ENCODE data around the gene CFAP157. TPM values are rescaled to one million over a fixed set of nuclear protein-coding genes. Genes with fewer than 3 reads are reported as not detected.
"Not testable (repeated sequence)": the region's sequence is repeated elsewhere in the genome, so short reads cannot be mapped to it uniquely, and the experiment has no call there.

The CFAP157 gene
- total RNA-seq, 4 donors from 2014 or later = 0.24 to 1.0 TPM; not detected in 2

DNA sequence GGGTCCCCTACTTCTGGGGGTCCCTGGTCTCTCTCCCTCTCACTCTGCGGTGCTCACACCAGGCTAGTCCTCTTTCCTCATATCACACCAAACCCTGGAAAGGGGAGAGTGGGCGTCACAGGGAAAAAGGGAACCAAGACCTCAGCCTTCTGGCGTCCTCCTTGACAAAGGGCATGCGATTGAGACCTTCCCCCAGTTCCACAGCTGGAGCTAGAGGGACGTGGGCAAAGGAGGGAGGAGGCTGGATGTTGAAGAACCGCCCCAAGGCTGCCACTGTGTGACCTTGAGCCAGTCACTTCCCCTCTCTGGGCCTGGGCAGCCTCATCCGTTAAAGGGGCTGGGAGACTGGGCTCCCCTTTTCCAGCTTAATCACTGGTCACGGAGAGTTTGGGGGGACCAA, 46.8 kb downstream of the CFAP157 start:
- TF ChIP-seq, protein P1, sequence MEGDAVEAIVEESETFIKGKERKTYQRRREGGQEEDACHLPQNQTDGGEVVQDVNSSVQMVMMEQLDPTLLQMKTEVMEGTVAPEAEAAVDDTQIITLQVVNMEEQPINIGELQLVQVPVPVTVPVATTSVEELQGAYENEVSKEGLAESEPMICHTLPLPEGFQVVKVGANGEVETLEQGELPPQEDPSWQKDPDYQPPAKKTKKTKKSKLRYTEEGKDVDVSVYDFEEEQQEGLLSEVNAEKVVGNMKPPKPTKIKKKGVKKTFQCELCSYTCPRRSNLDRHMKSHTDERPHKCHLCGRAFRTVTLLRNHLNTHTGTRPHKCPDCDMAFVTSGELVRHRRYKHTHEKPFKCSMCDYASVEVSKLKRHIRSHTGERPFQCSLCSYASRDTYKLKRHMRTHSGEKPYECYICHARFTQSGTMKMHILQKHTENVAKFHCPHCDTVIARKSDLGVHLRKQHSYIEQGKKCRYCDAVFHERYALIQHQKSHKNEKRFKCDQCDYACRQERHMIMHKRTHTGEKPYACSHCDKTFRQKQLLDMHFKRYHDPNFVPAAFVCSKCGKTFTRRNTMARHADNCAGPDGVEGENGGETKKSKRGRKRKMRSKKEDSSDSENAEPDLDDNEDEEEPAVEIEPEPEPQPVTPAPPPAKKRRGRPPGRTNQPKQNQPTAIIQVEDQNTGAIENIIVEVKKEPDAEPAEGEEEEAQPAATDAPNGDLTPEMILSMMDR (IDR thresholded peaks at IDR 0.05) = no peak
- DNase-seq (ENCODE audit: low spot score) = no peak
- ATAC-seq (ENCODE audit: low FRiP score) = no peak

- TF ChIP-seq, protein P1 (IDR thresholded peaks at IDR 0.05) = no peak
- DNase-seq (ENCODE audit: low spot score) = no peak
- ATAC-seq (ENCODE audit: low FRiP score) = no peak
Measured at GRCh38 chr9:127754099-127755060, 47.6 kb downstream of the CFAP157 start.

GRCh38 chr9:127755061-127756060, 48.6 kb downstream of the CFAP157 start:
- DNase-seq (ENCODE audit: low spot score) = no peak
- no peak for ATAC-seq (ENCODE audit: low FRiP score)
- TF ChIP-seq, protein P1 (IDR thresholded peaks at IDR 0.05) = no peak

DNA sequence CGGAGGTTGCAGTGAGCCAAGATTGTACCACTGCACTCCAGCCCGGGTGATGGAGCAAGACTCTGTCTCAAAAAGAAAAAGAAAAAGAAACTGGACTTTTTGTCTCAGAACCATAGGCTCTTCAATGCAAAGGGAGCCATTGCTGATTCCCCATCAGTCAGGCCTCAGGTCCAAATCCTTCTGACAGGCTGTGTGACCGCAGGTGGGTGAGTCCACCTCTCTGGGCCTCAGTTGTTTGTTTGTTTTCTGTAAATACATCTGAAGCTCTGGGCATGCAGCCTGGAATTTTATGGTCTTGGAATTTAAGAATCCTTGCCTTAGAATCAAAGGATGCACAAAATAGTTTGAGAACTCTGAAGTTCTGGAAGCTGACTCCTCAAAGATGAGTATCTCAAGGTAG, 49.4 kb downstream of the CFAP157 start:
- DNase-seq (ENCODE audit: low spot score) (no peak), ATAC-seq (ENCODE audit: low FRiP score) (no peak)
- TF ChIP-seq, protein P1 (IDR thresholded peaks at IDR 0.05) = no peak

GRCh38 chr9:127756776-127757175, 50.0 kb downstream of the CFAP157 start:
- not testable (repeated sequence) for DNase-seq (ENCODE audit: low spot score)

DNA sequence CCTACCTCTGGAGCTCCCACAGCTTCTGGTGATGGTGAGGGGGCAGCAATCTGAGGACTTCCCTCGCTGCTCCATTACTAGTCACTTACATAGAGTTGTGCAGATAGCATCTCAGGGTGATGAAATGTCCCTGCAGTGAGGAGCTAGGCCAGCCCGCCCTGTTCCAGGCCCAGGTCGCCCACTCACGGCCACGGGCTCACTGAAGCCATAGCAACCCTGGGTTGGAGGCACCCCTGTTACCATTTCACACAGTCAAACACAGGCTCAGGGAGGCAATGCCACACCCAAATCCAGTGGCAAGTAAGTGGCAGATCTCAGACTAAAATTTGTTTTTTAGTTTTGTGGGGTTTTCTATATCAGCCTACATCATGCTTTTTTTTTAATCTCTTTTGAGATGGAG, 52.1 kb downstream of the CFAP157 start:
- TF ChIP-seq, protein P1 (IDR thresholded peaks at IDR 0.05) = no peak
- DNase-seq (ENCODE audit: low spot score) = no peak
- ATAC-seq (ENCODE audit: low FRiP score) = no peak

More at GRCh38 chr9:127756776-127757175, 50.0 kb downstream of the CFAP157 start:
- not testable (repeated sequence) for ATAC-seq (ENCODE audit: low FRiP score)

DNA sequence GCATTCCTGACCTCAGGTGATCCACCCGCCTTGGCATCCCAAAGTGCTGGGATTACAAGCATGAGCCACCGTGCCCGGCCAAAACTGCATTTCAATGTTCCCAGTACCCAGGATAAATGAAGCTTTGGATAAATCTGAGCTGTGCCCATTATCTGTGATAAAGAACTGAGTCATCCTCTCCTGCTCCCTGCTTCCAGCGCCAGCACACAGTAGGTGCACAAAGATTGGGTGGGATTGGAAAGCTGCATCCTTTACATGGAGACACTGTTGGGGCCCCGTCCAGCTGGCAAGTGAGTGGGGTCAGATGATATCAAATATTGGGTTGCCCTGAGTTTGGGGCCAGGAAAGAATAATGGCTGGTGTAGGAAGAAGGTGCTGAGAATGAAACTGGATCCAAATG, 54.3 kb downstream of the CFAP157 start:
- DNase-seq (ENCODE audit: low spot score) (no peak), ATAC-seq (ENCODE audit: low FRiP score) (no peak)
- TF ChIP-seq, protein P1 (IDR thresholded peaks at IDR 0.05) = no peak

Data from omental fat pad (tissue), 4 donors.